Right renal pelvis (tissue), 4 donors: ENCODE results near the gene MOCS1. TPM values are rescaled to one million over a fixed set of nuclear protein-coding genes. Genes with fewer than 3 reads are reported as not detected.

Source experiments
- DNase-seq, 4 donors: peaks; one replicate each; pipeline ENCODE4 v3.0.0-alpha.2; 2013; ENCODE audit warnings: low read depth in 4 of 4, low spot score in 3 of 4, missing footprints in 1 of 4
- polyA plus RNA-seq, 4 donors: library from polyadenylated mRNA; unstranded; fragments of 120-200 nt; gene quantifications; one replicate each; pipeline ENCODE4 v1.2.1, GENCODE V29; 2013; ENCODE audit not compliant: insufficient read length in 4 of 4

The MOCS1 gene
- polyA plus RNA-seq, 4 donors = 11.4 to 14.5 (median 12.9) TPM

DNA sequence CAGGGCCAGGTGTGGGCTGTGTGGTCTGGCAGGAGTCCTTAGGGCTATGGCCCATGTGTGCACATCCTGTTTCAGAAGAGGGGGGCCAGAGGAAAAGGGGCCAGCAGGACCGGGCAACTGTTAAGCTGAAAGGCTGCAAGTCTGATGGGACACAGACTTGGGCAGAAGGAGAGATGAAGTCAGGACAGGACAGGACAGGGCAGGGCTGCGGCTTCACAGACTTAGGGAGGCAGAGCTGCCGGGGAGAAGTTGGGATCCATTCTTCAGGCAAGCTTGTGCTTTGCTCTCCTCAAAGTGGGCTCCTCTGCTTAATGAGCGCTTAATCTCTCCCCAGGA, 28.7 kb downstream of the MOCS1 start:
- DNase-seq = no peak

DNA sequence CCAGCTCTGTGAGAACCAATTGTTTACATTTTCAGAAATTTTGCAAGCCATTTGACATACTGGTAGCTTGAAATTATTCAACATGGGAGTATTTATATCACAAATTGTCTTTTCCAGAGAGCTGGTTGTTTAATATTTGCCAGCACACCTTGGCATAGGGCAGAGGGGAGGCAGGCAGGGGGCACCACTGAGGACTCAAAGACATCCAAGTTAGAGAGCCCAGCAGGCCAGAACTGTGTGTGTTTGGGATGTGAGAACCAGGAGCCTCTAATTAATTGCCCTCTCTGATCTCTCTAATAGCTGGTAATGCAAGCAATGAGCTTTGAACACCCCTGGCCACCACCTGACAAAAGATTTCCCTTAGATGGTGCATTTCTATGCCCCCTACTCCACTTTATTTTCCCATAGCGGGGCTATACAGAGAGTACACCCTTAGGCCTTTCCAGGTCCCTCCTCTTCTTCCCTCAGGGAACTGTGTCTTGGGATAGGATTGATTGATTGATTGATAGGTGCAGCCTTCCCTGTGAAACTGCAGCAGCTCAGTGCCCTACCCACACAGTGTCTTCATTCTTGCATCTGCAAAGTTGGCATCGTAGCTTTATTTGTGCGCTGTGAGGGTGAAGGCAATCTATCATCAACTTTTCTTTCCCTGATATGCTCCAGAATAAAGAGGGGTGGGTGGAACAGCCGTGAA, 29.2 kb downstream of the MOCS1 start:
- DNase-seq = no peak

DNA sequence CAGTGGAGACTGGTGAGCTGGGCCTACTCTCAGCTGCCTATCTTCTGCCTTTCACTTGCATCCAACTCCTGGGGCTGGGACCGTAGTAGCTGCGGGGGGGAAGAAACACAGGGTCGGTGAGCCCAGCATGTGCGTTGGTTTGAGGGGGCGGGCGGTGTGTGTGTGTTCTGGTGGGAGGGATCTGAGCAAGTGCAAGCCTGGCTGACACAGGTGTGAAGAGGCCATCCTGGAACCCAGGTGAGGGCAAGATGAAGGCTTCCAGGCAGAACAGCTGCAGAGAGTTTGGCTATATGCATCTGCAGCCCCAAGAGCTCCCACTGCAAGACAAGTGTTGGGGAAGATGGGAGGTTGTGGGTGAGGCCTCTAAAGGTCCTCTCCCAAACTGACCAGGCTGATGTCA, 30.6 kb downstream of the MOCS1 start:
- no peak for DNase-seq

DNA sequence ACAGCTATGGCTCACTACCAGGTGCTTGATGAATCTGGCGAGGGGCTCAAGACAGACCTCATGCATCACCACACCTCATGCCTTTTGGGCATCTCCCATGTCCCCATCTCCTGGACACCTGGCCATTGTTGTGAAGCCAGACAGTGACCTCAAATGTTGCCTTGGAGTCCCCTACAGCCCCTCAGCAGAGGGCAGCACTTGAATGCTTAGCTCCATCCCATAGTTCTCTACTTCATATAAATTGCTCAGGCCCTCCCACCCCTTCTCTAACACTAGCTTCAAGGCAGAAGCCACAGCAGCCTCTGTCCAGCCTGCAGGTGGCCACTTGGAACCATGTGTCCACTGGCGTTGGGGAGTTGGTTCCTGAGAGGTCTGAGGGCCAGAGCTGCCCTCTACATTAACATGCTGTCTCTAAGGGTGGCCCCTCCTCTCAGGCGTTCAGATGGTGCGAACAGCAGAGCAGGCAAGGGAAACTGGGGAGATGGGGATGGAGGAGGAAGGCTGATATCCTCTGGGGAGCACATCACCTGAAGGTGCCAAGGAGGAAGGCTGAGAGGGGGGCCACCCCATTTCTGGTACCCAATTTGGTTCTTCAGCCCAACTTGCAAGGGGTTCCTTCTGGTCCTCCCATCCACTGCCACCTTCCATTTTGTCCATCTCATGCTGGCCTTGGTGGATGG, 31.3 kb downstream of the MOCS1 start:
- DNase-seq = no peak

DNA sequence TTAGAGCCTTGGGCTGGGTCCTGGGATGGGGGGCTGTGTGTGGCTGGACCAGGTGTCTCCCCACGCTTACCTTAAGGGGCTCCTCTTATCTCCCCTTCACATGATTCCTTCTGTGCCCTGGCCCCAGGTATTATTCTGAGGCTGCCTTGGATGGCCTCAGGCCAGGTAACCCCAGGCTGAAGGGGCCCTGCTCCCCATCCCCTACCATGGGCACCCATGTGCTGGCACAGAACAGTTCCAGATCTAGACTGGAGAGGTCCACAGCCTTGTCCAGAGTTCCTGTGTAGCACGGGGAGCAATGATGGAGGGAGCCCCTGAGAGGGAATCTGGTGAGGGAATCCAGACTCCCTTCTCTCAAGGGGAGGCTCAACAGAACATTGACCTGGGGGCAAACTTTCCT, 32.1 kb downstream of the MOCS1 start:
- DNase-seq = no peak

DNA sequence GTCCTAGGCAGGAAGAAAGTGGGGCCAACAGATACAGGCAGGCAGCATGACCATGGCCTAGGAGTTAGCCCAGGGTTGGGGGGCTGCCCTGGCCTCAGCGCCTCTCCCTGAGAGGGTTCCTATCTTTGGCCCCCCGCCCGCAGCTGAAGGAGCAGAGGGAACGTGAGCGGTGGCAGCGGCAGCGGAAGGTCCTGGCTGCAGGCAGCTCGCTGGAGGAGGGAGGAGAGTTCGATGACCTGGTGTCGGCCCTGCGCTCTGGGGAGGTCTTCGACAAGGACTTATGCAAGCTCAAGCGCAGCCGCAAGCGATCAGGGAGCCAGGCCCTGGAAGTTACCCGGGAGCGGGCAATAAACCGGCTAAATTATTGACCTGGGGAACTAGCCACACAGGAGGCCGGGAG, 32.6 kb downstream of the MOCS1 start:
- DNase-seq = no peak

DNA sequence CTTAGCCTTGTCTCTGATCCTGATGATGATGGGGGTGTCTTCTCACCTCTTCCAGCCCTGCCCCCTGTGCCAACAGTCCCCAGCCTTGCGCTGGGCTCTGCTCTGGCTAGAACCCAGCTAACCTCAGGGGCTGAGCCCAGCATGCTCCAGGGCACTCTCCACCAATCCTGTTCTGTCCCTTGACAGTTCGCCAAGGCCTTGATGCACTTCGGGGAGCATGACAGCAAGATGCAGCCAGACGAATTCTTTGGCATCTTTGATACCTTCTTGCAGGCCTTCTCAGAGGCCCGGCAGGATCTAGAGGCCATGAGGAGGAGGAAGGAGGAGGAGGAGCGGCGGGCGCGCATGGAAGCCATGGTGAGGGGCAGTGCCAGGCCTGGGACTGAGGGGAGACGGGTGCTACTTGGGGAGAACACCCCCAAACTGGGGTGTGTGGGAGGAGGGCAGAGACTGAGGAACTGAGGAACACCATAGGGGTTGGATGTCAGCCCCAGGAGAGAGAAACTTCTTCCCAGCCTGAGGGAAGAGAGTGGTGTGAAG, 33.1 kb downstream of the MOCS1 start:
- DNase-seq = no peak

DNA sequence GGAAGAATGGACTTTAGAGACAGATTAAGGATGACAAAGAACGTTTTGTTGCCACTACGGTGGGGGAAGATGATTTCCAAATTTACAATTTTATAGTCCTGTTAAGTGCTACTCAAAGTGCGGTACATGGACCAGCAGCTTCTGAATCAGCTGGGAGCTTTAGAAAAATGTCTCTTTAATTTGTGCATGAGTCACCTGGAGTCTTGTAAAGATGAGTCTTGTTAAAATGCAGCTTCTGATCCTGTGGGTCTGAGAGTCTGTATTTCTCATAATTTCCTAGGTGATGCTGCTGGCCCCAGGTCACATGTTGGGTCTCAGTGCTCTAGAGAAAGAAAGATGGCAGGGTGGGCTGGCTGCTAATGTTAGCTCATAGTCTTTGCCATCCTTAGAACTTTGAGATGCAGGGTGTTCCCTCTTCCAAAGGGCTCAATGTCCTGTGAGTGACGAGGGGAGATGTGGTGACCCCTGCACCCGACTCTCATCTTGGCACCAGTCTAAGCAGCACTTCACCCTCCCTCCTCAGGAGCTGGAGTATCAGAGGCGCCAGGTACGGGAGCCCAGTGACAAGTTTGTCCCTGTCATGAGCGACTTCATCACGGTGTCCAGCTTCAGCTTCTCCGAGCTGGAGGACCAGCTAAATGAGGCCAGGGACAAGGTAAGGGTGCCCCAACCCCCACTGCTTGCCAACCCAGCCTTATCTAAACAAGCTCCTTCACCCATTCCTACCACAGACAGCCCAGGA, 34.5 kb downstream of the MOCS1 start:
- DNase-seq = no peak

DNA sequence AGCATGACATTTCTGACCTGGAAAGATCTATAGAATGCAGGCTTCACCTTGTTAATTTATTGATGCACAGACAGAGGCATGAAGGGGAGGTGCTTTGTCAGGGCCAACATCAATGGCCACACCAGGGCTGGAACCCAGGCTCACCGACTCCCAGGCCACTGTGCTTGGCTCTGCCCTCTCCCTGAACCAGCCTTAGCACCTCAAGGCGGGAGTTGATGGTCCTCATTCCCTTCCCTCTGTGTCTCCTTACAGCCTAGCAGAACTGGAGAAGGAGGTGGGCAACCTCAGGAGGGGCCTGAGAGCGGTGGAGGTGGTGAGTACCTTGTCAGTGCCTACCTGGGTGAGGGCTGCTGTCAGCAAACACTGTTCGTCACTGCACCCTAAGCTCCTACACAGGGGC, 35.6 kb downstream of the MOCS1 start:
- DNase-seq = no peak

DNA sequence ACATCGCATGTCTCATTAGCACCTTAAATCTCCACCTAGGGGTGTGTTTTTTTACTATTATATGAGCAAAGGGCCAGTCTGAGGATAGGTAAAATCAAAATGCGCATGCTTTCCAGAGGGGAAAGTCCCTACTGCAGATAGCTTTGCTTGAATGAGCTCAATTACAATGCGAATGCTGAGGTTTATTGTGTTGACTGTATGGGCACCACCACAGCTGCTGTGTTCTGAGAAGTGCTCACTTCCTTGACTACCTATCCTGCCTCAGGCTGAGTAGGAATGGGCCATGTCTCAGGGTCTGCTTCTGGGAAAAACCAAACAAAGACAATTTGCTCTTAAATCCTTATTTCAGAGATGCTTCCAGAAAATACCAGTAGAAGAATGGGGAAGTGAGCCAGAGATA, 36.6 kb downstream of the MOCS1 start:
- DNase-seq = no peak

DNA sequence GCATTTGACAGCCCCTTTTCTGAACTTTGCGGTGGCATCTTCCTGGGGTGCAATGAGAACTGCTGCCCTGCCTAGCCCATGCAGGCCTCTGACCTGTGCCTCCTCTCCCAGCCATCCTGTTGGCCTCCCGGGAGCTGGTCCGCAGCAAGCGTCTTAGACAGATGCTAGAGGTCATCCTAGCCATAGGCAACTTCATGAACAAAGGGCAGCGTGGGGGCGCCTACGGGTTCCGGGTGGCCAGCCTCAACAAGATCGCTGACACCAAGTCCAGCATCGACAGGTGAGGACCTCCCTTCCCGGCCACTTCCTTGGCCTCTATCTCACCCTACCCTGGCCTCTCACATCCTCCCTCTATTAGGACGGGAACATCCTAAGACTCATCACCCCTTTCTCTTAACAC, 37.6 kb downstream of the MOCS1 start:
- DNase-seq = no peak

DNA sequence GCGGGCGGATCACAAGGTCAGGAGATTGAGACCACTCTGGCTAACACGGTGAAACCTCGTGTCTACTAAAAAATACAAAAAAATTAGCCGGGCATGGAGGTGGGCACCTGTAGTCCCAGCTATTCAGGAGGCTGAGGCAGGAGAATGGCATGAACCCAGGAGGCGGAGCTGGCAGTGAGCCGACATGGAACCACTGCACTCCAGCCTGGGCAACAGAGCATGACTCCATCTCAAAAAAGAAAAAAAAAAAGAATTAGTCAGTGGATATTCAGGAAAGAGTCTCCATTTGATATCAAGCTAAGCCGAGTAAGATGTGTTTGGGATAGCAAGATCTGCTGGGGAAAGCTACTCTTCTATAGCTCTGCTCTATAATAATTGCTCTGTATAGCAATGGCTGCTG, 41.0 kb downstream of the MOCS1 start:
- DNase-seq = no peak

DNA sequence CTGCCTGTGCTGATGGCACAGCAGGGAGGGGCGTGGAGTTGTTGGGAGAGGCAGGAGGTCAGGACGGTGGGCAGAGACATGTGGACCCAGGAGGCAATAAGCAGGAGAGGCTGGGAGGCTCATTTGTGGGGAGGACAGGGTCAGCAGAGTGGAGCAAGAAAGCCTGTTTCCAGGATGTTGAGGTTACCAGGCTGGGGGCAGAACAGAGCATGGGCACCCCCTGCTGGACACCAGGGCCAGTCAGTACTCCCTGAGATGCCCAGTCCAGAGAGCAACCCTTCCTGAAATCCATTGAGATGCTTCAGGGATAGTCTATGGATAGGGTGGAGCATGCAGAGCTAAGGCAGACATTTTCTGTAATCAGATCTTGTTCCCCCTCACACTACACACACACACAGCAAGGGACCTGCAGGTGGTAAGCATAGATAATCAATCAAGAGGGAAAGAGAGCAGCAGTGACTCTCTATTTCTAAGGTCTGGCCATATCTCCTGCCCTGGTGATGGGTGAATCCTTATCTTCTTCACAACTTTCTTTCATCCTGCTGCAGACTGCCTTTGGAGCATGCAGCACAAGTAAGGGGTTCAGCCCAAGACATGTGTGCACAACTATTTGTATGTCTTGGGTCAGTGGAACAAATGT, 41.7 kb downstream of the MOCS1 start:
- peak; percentile 28 to 43 (median 33) for DNase-seq

DNA sequence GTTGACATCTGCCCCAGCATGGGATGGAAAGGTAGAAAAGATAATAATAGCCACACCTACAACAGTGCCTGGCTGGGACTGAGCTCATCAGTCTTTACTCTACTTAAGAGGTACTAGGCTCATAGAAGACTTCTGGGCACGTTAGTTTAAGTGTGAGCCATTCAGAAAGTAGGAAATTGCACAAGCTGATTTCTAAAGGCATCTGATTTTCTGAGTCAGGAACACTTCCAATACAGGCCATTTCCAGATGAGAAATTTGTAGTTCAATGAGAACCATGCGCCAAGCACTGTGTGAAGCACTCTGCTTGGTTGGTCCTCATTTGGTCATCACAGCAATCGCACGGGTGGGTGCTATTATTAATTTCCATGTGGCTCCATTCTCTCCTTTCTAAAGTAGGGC, 42.3 kb downstream of the MOCS1 start:
- no peak for DNase-seq

DNA sequence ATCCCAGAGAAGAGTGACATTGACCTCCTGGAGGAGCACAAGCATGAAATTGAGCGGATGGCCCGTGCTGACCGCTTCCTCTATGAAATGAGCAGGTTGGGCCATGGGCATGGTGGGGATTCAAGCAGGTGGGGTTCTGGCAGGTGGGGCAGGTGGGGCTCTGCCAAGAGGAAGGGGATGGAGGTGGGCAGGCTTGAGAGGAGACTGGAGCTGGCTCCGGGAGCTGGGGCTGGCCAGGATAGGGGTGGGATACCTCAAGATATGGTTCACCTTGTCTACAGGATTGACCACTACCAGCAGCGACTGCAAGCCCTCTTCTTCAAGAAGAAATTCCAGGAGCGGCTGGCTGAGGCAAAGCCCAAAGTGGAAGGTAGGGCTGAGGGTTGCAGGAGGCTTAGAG, 42.9 kb downstream of the MOCS1 start:
- DNase-seq = no peak

DNA sequence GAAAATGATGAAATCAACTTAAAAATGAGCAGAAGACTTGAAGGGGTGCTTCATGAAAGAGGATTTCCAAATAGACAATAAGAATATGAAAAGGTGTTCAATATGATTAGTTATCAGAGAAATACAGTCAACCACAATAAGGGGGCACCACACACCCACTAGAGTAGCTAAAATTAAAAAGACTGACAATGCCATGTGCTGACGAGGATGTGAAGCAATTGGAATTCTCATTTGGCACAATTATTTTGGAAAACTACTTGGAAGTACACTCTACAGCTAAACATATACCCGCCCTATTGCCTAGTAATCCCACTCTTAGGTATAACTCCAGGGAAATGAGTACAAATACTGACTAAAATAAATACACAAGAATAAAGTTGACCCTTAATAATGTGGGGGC, 45.0 kb downstream of the MOCS1 start:
- DNase-seq = no peak

DNA sequence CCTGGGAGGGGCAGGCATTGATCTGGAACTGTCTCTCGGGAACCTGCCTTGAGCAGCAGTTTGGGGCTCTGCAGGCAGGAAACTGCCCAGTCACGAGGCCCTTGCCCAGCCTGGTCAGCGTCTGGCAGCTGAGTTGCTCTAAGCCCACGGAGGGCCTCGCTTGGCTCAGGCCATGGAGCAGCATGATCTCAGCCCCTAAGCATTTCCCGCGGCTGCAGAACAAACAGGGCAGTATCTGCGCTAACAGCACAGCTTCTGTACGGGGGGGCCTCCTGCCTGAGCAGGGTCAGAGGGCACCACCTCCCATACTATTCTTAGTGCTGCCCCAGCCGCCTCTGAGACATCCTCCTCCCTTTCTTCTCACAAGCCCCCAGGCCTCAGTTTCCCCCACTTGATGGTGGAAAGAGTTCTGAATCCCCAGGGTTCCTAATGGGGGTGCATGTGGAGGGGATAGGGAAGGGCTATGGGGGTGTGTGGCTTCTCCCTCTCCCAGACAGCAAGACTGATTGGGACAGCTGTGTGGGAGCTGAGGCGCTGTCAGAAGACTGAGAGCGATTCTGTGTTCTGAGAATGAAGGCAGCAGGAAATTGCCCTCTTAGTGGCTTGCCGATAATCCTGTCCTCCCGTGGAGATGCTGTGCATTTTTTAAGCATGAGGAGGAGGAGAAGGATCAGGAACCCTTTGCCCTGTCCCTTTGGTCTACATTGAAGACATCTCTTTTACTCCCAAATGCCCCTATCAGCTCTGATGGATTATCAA, 46.4 kb downstream of the MOCS1 start:
- DNase-seq = peak; percentile 24 to 45 (median 27)

DNA sequence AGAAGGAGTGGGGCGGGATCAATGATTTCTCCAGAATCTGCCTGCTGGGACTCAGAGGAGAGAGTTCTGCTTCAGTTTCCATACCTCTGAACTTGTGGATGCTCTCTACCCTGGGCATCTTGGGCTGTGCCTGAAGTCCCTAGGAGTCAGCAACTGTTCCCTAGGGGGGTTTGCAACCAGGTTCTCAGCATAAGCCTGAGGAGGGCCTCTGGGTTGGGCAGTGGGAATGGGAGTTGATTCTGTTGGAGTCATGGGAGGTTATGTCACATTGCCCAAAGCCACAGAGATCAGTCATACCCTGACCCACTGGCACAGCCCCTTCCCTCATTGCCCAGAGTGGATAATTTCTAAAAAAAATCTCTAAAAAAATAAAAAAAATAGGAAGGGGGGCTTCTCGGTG, 47.4 kb downstream of the MOCS1 start:
- DNase-seq = no peak

DNA sequence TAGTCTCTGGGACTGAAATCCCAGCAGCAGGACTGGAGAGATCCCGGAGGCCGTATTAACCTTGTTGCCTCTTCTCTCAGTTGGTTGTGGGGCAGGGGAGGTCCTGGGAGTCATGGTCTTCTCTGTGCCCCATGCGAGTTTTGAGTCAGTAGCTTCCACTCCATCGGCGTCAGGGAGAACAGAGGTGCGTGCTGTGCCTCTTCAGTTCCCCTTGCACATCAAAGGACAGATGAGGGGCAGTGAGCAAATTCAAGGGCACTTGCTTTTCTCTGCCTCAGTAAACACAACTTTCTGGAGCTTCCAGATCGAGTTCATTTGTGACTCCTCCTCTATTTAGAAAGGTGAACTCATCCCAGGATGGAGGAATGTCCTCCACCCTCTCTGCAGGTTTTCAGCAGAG, 48.6 kb downstream of the MOCS1 start:
- DNase-seq = no peak

DNA sequence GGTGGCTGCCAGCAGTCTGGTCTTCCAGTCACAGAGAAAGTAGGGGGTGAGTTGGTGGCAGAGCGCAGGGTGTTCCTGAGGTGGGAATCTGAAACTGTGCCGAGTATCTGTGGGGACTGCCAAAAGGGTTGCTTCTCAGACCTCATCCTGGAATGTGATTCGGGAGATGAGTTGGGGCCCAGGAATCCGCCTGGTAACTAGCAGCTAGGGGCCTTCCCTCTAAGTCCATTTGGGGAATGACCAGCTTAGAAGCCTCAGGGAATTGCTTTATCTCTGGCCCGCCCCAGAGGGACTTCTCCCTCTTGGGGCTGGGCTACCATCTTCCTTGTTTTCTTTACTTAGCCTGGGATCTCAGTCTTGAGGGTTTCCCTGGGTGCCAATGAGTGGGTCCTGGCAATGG, 49.6 kb downstream of the MOCS1 start:
- DNase-seq = no peak

DNA sequence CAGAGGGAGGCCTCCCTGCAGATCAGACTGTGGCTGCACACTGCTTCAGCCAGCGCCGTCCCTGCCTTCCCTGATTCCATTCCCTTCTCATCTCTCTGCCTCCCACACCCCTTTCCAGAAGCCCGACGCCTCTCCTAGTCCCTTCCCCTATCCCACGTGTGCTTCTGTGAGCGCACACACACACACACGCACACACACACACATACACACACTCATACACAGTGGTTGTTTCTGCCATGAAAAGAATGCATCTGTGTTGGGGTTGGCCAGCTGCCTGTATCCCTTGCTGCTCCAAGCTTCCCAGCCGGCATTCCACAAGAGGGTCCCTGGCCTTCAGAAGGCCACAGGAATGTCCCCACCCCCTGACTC, 51.7 kb downstream of the MOCS1 start:
- peak; percentile 56 to 83 (median 74) for DNase-seq
